Loucy (cell line): ENCODE measurements around the gene ETV3.

Source experiments
- EZH2phosphoT487 ChIP-seq: fragments of 200-600 bp; IDR thresholded peaks from 2 replicates; pipeline ENCODE4 v1.6.1; 2018; ENCODE audit warnings: antibody characterized with exemption, mild to moderate bottlenecking, moderate library complexity, borderline replicate concordance
- TF ChIP-seq, protein P1 (sequence below): fragments of 200-600 bp; sonication (generic); conservative IDR thresholded peaks from 2 replicates; pipeline ENCODE4 v1.5.1; 2014; ENCODE audit warnings: mild to moderate bottlenecking, antibody characterized with exemption, low read length

DNA sequence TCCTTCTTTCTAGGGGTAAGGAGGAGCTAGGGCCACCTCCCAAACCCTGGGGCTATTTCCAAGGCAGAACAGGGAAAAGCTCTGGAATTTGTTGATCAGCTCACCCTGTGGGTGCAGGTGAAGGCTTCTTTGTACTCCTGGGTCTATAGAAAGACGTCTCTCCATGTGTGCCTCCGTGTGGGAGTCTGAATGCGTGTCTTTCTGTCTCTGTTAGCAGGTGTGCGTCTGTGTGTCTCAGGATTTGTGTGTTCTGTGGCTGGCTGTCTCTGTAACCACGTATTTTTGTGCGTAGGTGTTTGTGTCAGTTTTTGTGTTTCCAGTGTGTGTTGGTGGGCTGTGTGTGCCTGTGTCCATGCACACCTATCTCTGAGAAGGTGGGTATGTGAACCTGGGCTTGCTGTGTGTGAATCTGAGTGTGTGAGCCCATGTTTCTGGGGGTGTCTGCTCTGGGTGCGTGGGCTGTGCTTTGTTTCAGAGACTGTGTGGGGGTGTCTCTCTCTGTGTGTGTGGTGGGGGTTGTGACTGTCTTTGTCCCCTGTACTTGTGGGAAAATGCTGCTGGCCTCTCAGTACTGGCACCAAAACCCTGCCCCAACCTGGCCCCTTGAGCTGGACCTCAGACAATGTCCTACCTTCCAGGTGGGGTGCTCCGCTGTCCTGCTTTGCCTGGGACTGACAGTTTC is 25.9 kb downstream of the ETV3 start:
- TF ChIP-seq, protein P1, sequence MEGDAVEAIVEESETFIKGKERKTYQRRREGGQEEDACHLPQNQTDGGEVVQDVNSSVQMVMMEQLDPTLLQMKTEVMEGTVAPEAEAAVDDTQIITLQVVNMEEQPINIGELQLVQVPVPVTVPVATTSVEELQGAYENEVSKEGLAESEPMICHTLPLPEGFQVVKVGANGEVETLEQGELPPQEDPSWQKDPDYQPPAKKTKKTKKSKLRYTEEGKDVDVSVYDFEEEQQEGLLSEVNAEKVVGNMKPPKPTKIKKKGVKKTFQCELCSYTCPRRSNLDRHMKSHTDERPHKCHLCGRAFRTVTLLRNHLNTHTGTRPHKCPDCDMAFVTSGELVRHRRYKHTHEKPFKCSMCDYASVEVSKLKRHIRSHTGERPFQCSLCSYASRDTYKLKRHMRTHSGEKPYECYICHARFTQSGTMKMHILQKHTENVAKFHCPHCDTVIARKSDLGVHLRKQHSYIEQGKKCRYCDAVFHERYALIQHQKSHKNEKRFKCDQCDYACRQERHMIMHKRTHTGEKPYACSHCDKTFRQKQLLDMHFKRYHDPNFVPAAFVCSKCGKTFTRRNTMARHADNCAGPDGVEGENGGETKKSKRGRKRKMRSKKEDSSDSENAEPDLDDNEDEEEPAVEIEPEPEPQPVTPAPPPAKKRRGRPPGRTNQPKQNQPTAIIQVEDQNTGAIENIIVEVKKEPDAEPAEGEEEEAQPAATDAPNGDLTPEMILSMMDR, result no peak
- TF ChIP-seq EZH2phosphoT487, result no peak
